Tibial nerve (tissue), 4 donors: Measurements from ENCODE around the gene ITGB1. TPM values are rescaled to one million over a fixed set of nuclear protein-coding genes. Genes with fewer than 3 reads are reported as not detected.

Experiments used
- DNase-seq, 2 donors: peaks; one replicate each; pipeline ENCODE4 v3.0.0-alpha.2; 2019; ENCODE audit warnings: low spot score in 2 of 2
- H3K27ac ChIP-seq, 4 donors: fragments of 200-600 bp; sonication (generic) in 3 of 4; one replicate each; pipeline ENCODE4 v1.5.1; 2017 to 2019; ENCODE audit warnings: mild to moderate bottlenecking in 1 of 4
- H3K27me3 ChIP-seq, 2 donors: fragments of 200-600 bp; sonication (generic) in 1 of 2; one replicate each; pipeline versions ENCODE4 v1.5.1 to v1.6.0; 2017 to 2019
- H3K36me3 ChIP-seq, 3 donors: fragments of 200-600 bp; sonication (generic); one replicate each; pipeline ENCODE4 v1.5.1; 2018 to 2019
- H3K4me1 ChIP-seq, 4 donors: fragments of 200-600 bp; sonication (generic) in 3 of 4; one replicate each; pipeline ENCODE4 v1.5.1; 2017 to 2019
- H3K4me3 ChIP-seq, 4 donors: fragments of 200-600 bp; sonication (generic) in 3 of 4; one replicate each; pipeline ENCODE4 v1.5.1; 2017 to 2019; ENCODE audit warnings: mild to moderate bottlenecking in 1 of 4, moderate library complexity in 1 of 4
- H3K9me3 ChIP-seq, 4 donors: fragments of 200-600 bp; sonication (generic) in 3 of 4; one replicate each; pipeline ENCODE4 v1.5.1; 2017 to 2019
- EP300 ChIP-seq, 2 donors: sonication (generic); formaldehyde crosslinking; IDR thresholded peaks; one replicate each; pipeline ENCODE4 v1.6.1; 2017; ENCODE audit warnings: antibody characterized with exemption in 2 of 2, mild to moderate bottlenecking in 1 of 2
- POLR2A ChIP-seq, 2 donors: fragments of 450-650 bp; IDR thresholded peaks; one replicate each; pipeline ENCODE4 v1.6.1; 2017; ENCODE audit warnings: antibody characterized with exemption in 2 of 2, mild to moderate bottlenecking in 2 of 2, moderate library complexity in 2 of 2
- WGBS, 2 donors: methylation state at CpG; one replicate each; pipeline ENCODE4 v1.1.5; 2018; 5-methylcytosine and 5-hydroxymethylcytosine counted together
- total RNA-seq, 4 donors: library from RNA; depleted of rRNA; stranded (reverse); fragments of >200 nt; gene quantifications; one replicate each; pipeline ENCODE4 v1.1.0, GENCODE V29; 2016
- TF ChIP-seq, protein P1 (sequence below), 5 experiments: fragments of 200-600 bp in 3 of 5; fragments of 450-650 bp in 2 of 5; sonication (generic) in 3 of 5; IDR thresholded peaks; one replicate each; pipeline ENCODE4 v1.5.1; 2016 to 2019; ENCODE audit warnings: antibody characterized with exemption in 5 of 5, mild to moderate bottlenecking in 3 of 5, moderate library complexity in 2 of 5

Gene ITGB1
- total RNA-seq, 4 donors from 2014 or later: 288 to 483 (median 404) TPM

DNA sequence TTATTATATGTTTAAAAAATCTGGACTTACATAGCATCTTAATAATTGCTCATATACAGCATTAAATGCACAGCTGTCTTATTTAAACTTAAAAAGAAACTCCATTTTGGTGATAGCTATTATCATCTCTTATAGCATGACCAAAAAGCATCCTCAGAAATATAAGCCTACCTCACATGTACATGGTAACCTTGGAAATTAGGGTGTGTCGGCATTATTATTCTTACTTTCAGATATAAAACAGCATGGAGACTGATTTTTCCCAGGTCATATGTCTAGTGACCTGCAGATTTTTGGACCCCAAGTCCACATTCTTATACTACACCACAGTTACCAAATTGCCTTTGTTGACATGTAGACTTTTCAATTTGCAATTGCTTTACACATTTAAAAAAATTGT, 29.1 kb upstream of the ITGB1 start:
- no peak overlapping the region for H3K27ac ChIP-seq
- peaks cover 0 to 10% (median 5%) of the 10 kb centered on the region in 4 donors for H3K4me1 ChIP-seq
- WGBS, 2 donors: 89 to 100% methylated on average over 1 of the region's 1 CpG
- H3K4me3 ChIP-seq: no peak overlapping the region
- TF ChIP-seq EP300 (IDR thresholded peaks at IDR 0.05) (no peak), POLR2A (IDR thresholded peaks at IDR 0.05) (no peak)
- TF ChIP-seq, protein P1, sequence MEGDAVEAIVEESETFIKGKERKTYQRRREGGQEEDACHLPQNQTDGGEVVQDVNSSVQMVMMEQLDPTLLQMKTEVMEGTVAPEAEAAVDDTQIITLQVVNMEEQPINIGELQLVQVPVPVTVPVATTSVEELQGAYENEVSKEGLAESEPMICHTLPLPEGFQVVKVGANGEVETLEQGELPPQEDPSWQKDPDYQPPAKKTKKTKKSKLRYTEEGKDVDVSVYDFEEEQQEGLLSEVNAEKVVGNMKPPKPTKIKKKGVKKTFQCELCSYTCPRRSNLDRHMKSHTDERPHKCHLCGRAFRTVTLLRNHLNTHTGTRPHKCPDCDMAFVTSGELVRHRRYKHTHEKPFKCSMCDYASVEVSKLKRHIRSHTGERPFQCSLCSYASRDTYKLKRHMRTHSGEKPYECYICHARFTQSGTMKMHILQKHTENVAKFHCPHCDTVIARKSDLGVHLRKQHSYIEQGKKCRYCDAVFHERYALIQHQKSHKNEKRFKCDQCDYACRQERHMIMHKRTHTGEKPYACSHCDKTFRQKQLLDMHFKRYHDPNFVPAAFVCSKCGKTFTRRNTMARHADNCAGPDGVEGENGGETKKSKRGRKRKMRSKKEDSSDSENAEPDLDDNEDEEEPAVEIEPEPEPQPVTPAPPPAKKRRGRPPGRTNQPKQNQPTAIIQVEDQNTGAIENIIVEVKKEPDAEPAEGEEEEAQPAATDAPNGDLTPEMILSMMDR (IDR thresholded peaks at IDR 0.05): no peak
- no peaks in the 10 kb centered on the region for H3K36me3 ChIP-seq
- no peaks in the 10 kb centered on the region for H3K27me3 ChIP-seq
- no peak for DNase-seq
- H3K9me3 ChIP-seq: no peaks in the 10 kb centered on the region

DNA sequence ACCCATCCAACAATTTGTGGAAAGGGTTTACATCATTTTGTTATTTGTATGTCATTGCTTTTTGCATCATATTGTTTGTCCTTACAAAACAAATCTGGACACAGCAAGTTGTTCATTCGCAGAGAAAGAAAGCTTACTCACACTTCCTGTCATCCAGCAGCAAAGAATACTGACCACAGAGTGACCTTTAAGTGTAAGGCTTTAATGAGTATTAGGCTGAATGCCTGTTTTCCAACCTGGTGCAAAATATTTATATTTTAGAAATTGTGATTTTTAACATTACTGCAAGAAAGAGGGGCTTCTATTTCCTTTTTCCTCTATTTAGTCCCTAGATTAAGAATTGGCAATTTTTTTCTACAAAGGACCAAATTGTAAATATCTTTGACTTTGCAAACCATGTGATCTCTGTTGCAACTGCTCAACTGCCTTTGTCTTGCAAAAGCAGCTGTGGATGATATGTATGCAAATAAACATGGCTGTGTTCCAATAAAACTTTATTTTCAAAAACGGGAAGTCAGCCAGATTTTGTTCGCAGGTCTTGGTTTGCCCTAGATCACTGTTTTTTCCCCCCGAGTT, 27.8 kb upstream of the ITGB1 start:
- WGBS, 2 donors: 23 to 24% methylated on average over 4 of the region's 4 CpGs
- H3K27ac ChIP-seq: peak overlapping the region in 2 of 4 donors; percentile 25 to 70
- no peaks in the 10 kb centered on the region for H3K36me3 ChIP-seq
- TF ChIP-seq POLR2A (IDR thresholded peaks at IDR 0.05) (no peak), EP300 (IDR thresholded peaks at IDR 0.05) (peak in 1 of 2 donors; percentile 32)
- no peak overlapping the region for H3K4me3 ChIP-seq
- no peaks in the 10 kb centered on the region for H3K9me3 ChIP-seq
- H3K27me3 ChIP-seq: no peaks in the 10 kb centered on the region
- DNase-seq: no peak
- peaks cover 0 to 23% (median 13%) of the 10 kb centered on the region in 4 donors for H3K4me1 ChIP-seq

DNA sequence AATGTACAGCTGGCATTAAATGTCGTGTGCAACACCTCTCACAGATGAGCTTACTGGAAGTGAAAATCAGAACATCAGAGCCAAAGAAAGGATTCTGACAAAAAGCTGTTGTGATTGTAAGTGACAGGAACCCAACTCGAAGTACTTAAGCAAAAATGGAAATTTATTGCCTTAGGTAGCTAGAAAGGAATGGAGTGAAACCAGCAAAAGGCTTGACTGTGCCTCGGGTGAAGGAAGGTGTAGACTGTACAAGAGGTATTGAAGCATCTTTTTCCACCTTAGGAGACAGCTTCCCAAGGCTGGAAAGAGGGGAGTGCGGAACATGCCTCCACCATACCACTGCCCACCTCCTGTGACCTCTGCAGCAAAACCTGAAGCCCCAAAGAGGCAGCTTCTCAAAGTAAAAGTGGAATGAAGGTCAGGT, 27.3 kb upstream of the ITGB1 start:
- peak overlapping the region in 2 of 4 donors; percentile 25 to 70 for H3K27ac ChIP-seq
- H3K4me1 ChIP-seq: peaks cover 0 to 25% (median 13%) of the 10 kb centered on the region in 4 donors
- H3K4me3 ChIP-seq: no peak overlapping the region
- H3K9me3 ChIP-seq: no peaks in the 10 kb centered on the region
- no peaks in the 10 kb centered on the region for H3K36me3 ChIP-seq
- 83 to 86% methylated on average over 4 of the region's 4 CpGs for WGBS, 2 donors
- no peaks in the 10 kb centered on the region for H3K27me3 ChIP-seq
- no peak for DNase-seq
- TF ChIP-seq EP300 (IDR thresholded peaks at IDR 0.05): no peak
- TF ChIP-seq, protein P1 (IDR thresholded peaks at IDR 0.05): no peak
- TF ChIP-seq POLR2A (IDR thresholded peaks at IDR 0.05): no peak

DNA sequence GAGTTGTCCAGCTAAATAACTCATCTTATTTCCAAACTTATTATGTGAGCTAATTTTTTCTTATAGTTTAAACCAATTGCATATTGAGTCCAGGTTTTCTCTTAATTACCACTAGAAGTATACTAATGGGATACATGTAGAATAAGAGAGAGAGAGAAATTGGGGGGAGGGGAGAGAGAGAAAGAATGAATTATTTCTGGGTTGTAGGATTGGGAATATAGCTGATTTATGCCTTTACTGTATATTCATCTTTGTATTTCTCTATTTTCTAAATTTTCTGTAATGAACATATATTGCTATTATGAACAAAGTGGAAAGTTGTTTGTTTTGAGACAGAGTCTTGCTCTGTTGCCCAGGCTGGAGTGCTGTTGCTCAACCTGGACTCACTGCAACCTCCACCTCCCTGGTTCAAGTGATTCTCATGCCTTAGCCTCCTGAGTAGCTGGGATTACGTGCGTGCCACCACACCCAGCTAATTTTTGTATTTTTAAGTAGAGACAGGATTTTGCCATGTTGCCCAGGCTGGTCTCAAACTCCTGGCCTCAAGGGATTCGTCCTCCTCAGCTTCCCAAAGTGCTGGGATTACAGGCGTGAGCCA, 26.1 kb upstream of the ITGB1 start:
- no peaks in the 10 kb centered on the region for H3K27me3 ChIP-seq
- H3K4me3 ChIP-seq: no peak overlapping the region
- no peak for DNase-seq
- WGBS, 2 donors: 100% methylated on average over 4 of the region's 4 CpGs
- no peaks in the 10 kb centered on the region for H3K9me3 ChIP-seq
- H3K36me3 ChIP-seq: no peaks in the 10 kb centered on the region
- TF ChIP-seq, protein P1 (IDR thresholded peaks at IDR 0.05): no peak
- TF ChIP-seq EP300 (IDR thresholded peaks at IDR 0.05): no peak
- TF ChIP-seq POLR2A (IDR thresholded peaks at IDR 0.05): no peak
- no peak overlapping the region for H3K27ac ChIP-seq
- peaks cover 0 to 31% (median 16%) of the 10 kb centered on the region in 4 donors for H3K4me1 ChIP-seq

DNA sequence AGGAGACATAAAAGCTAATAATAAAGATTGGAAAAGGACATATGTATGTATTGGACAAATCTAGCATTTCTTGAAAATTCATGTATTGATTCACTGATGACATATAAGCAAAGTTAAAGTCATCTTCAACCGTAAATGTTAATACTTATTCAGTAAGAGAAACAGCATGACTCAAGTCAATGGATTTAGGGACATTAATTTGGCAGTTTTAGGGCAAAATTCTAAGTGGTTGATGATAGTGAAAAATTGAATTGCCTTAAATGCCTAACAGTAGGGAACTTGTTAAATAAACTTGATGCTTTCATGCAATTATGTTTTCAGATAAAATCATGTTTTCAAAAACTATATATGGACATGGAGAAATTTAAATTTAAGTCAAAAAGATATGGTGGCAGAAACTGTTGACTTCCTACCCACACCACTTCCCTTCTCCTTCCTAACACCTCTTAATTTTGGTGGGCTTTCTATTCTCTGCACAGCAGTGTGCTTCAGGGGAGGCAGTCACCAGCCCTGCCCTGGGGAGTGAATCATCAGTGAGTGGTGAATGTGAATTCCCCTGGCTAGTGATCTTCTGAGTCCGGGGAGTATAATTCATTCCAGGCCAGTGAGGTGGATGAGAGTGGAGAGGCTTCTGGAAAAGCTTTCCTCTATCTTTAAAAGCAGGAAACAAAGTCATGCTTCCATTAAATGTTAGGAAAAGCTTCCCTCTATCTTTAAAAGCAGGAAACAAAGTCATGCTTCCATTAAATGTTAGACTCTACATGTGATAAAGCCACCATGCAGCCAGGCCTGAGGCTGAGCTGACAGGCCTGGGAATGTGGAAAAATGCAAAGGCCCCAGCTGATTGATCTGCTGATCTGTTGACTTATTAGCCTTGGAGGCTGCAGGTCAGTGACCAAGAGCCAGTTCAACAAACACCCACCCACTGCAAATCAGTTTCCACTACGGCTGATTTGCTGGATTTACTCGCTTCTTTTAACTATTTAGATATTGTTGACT, 25.2 kb upstream of the ITGB1 start:
- WGBS, 2 donors: 72 to 76% methylated on average over 4 of the region's 4 CpGs
- no peaks in the 10 kb centered on the region for H3K27me3 ChIP-seq
- H3K4me3 ChIP-seq: no peak overlapping the region
- no peaks in the 10 kb centered on the region for H3K9me3 ChIP-seq
- peak overlapping the region in 1 of 4 donors; percentile 85 for H3K27ac ChIP-seq
- TF ChIP-seq EP300 (IDR thresholded peaks at IDR 0.05): no peak
- TF ChIP-seq, protein P1 (IDR thresholded peaks at IDR 0.05): no peak
- H3K4me1 ChIP-seq: peaks cover 0 to 31% (median 16%) of the 10 kb centered on the region in 4 donors
- no peak for DNase-seq
- no peaks in the 10 kb centered on the region for H3K36me3 ChIP-seq
